A673 (cell line): ENCODE data around the gene B3GAT2.

Source experiments
- EZH2 ChIP-seq: fragments of 200-600 bp; sonication (generic); IDR thresholded peaks from 2 replicates; pipeline ENCODE4 v1.6.1; 2017; ENCODE audit warnings: borderline replicate concordance, low read depth, mild to moderate bottlenecking, mixed read lengths, antibody characterized with exemption, low read length; ENCODE audit not compliant: poor library complexity, severe bottlenecking
- TF ChIP-seq, protein P1 (sequence below): fragments of 300-800, 200-600 bp; sonication (generic); conservative IDR thresholded peaks from 2 replicates; pipeline ENCODE4 v1.5.1; 2017; ENCODE audit warnings: low read depth, mild to moderate bottlenecking, antibody characterized with exemption, low read length, moderate library complexity, mixed read lengths

DNA sequence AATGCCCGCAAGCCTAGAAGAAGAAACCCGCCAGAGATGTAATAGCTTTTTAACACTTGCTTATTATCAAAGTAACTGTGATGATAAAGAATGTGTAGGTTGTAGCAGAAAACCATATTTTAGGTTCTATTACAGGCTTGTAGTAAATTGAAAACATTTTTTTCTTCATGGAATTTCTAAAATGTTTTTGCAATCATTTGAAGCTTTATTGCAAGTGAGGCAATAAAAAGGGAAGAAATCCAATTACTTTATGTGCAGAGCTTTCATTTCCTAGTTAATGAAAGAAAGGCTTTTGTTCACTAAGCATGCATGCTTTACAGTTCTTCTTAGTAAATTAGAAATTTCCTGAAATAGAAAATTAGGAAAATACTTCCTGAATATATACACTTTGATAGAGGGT is 135.1 kb downstream of the B3GAT2 start:
- TF ChIP-seq, protein P1, sequence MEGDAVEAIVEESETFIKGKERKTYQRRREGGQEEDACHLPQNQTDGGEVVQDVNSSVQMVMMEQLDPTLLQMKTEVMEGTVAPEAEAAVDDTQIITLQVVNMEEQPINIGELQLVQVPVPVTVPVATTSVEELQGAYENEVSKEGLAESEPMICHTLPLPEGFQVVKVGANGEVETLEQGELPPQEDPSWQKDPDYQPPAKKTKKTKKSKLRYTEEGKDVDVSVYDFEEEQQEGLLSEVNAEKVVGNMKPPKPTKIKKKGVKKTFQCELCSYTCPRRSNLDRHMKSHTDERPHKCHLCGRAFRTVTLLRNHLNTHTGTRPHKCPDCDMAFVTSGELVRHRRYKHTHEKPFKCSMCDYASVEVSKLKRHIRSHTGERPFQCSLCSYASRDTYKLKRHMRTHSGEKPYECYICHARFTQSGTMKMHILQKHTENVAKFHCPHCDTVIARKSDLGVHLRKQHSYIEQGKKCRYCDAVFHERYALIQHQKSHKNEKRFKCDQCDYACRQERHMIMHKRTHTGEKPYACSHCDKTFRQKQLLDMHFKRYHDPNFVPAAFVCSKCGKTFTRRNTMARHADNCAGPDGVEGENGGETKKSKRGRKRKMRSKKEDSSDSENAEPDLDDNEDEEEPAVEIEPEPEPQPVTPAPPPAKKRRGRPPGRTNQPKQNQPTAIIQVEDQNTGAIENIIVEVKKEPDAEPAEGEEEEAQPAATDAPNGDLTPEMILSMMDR: no peak
- no peak for TF ChIP-seq EZH2
